ENCODE measurements around the gene KLF11.

Gene KLF11

GRCh38 chr2:9998916-9999654 lies 44.3 kb upstream of the KLF11 start:
- ChIA-PET CTCF (interaction anchor here (1.7 kb wide), 1 partner anchor 15 kb away, joined by 4 read pairs; no protein-coding TSS in a partner anchor), POLR2A (no interaction called here)
- TF ChIP-seq SP1 (IDR thresholded peaks at IDR 0.05) (no peak), BHLHE40 (IDR thresholded peaks at IDR 0.05; ENCODE audit: borderline replicate concordance) (no peak), FOXA1 (IDR thresholded peaks at IDR 0.05) (no peak), ZNF384 (IDR thresholded peaks at IDR 0.05) (no peak), ELF4 (IDR thresholded peaks at IDR 0.05) (no peak), L3MBTL2 (conservative IDR thresholded peaks at IDR 0.05) (no peak), SUZ12 (IDR thresholded peaks at IDR 0.05) (no peak), TARDBP (IDR thresholded peaks at IDR 0.05) (no peak), PKNOX1 (IDR thresholded peaks at IDR 0.05) (no peak), FOXK2 (IDR thresholded peaks at IDR 0.05) (no peak), FOXM1 (IDR thresholded peaks at IDR 0.05; ENCODE audit: borderline replicate concordance) (no peak), HDGF (IDR thresholded peaks at IDR 0.05; ENCODE audit: borderline replicate concordance) (no peak), LEF1 (IDR thresholded peaks at IDR 0.05; ENCODE audit: borderline replicate concordance) (no peak)
- no peak for DNase-seq (ENCODE audit: extremely low spot score)

GRCh38 chr2:9999693-10000092 lies 43.7 kb upstream of the KLF11 start:
- no peak for DNase-seq (ENCODE audit: extremely low spot score)
- TF ChIP-seq TARDBP (IDR thresholded peaks at IDR 0.05), result no peak
- TF ChIP-seq LEF1 (IDR thresholded peaks at IDR 0.05; ENCODE audit: borderline replicate concordance), result no peak
- TF ChIP-seq HDGF (IDR thresholded peaks at IDR 0.05; ENCODE audit: borderline replicate concordance), result no peak
- TF ChIP-seq CTBP1 (IDR thresholded peaks at IDR 0.05; ENCODE audit: borderline replicate concordance), result no peak
- TF ChIP-seq SUZ12 (IDR thresholded peaks at IDR 0.05), result no peak
- no peak for TF ChIP-seq NFRKB (IDR thresholded peaks at IDR 0.05)
- no peak for TF ChIP-seq PKNOX1 (IDR thresholded peaks at IDR 0.05)
- no peak for TF ChIP-seq ARNT (IDR thresholded peaks at IDR 0.05)
- TF ChIP-seq BHLHE40 (IDR thresholded peaks at IDR 0.05; ENCODE audit: borderline replicate concordance), result no peak
- TF ChIP-seq FOXM1 (IDR thresholded peaks at IDR 0.05; ENCODE audit: borderline replicate concordance), result no peak
- TF ChIP-seq FOXA1 (IDR thresholded peaks at IDR 0.05), result no peak
- no peak for TF ChIP-seq ELF4 (IDR thresholded peaks at IDR 0.05)
- no peak for TF ChIP-seq ZNF384 (IDR thresholded peaks at IDR 0.05)
- POLR2A ChIA-PET, result no interaction called here
- CTCF ChIA-PET, result interaction anchor here (1.7 kb wide), 1 partner anchor 15 kb away, joined by 4 read pairs; no protein-coding TSS in a partner anchor

- TF ChIP-seq PKNOX1 (IDR thresholded peaks at IDR 0.05) (no peak), FOXA1 (IDR thresholded peaks at IDR 0.05) (no peak), FOXM1 (IDR thresholded peaks at IDR 0.05; ENCODE audit: borderline replicate concordance) (no peak), LEF1 (IDR thresholded peaks at IDR 0.05; ENCODE audit: borderline replicate concordance) (no peak), ARNT (IDR thresholded peaks at IDR 0.05) (no peak), CTBP1 (IDR thresholded peaks at IDR 0.05; ENCODE audit: borderline replicate concordance) (no peak), FOXK2 (IDR thresholded peaks at IDR 0.05) (no peak), NFRKB (IDR thresholded peaks at IDR 0.05) (no peak), HDGF (IDR thresholded peaks at IDR 0.05; ENCODE audit: borderline replicate concordance) (no peak), TARDBP (IDR thresholded peaks at IDR 0.05) (no peak), ZNF384 (IDR thresholded peaks at IDR 0.05) (no peak), BHLHE40 (IDR thresholded peaks at IDR 0.05; ENCODE audit: borderline replicate concordance) (no peak), ELF4 (IDR thresholded peaks at IDR 0.05) (no peak), SUZ12 (IDR thresholded peaks at IDR 0.05) (no peak), SP1 (IDR thresholded peaks at IDR 0.05) (no peak), L3MBTL2 (conservative IDR thresholded peaks at IDR 0.05) (no peak)
- no peak for DNase-seq (ENCODE audit: extremely low spot score)
- CTCF ChIA-PET, result interaction anchor here (1.7 kb wide), 1 partner anchor 16 kb away, joined by 4 read pairs; no protein-coding TSS in a partner anchor
- POLR2A ChIA-PET, result no interaction called here
Measured at GRCh38 chr2:10000541-10000940, 42.8 kb upstream of the KLF11 start.

GRCh38 chr2:10001586-10001985 lies 41.8 kb upstream of the KLF11 start:
- ChIA-PET POLR2A (no interaction called here), CTCF (no interaction called here)
- DNase-seq (ENCODE audit: extremely low spot score), result no peak
- no peak for TF ChIP-seq L3MBTL2 (conservative IDR thresholded peaks at IDR 0.05)
- no peak for TF ChIP-seq FOXM1 (IDR thresholded peaks at IDR 0.05; ENCODE audit: borderline replicate concordance)
- TF ChIP-seq CTBP1 (IDR thresholded peaks at IDR 0.05; ENCODE audit: borderline replicate concordance), result no peak
- TF ChIP-seq NFRKB (IDR thresholded peaks at IDR 0.05), result no peak
- no peak for TF ChIP-seq LEF1 (IDR thresholded peaks at IDR 0.05; ENCODE audit: borderline replicate concordance)
- TF ChIP-seq FOXK2 (IDR thresholded peaks at IDR 0.05), result no peak
- no peak for TF ChIP-seq PKNOX1 (IDR thresholded peaks at IDR 0.05)
- TF ChIP-seq SP1 (IDR thresholded peaks at IDR 0.05), result no peak
- no peak for TF ChIP-seq FOXA1 (IDR thresholded peaks at IDR 0.05)
- TF ChIP-seq ELF4 (IDR thresholded peaks at IDR 0.05), result no peak
- no peak for TF ChIP-seq SUZ12 (IDR thresholded peaks at IDR 0.05)
- no peak for TF ChIP-seq TARDBP (IDR thresholded peaks at IDR 0.05)
- no peak for TF ChIP-seq ZNF384 (IDR thresholded peaks at IDR 0.05)
- no peak for TF ChIP-seq HDGF (IDR thresholded peaks at IDR 0.05; ENCODE audit: borderline replicate concordance)

GRCh38 chr2:10002109-10002508 lies 41.2 kb upstream of the KLF11 start:
- TF ChIP-seq LEF1 (IDR thresholded peaks at IDR 0.05; ENCODE audit: borderline replicate concordance) (no peak), L3MBTL2 (conservative IDR thresholded peaks at IDR 0.05) (no peak), HDGF (IDR thresholded peaks at IDR 0.05; ENCODE audit: borderline replicate concordance) (no peak), ARNT (IDR thresholded peaks at IDR 0.05) (no peak), TARDBP (IDR thresholded peaks at IDR 0.05) (no peak)
- DNase-seq (ENCODE audit: extremely low spot score), result no peak
- CTCF ChIA-PET, result no interaction called here
- POLR2A ChIA-PET, result no interaction called here

Measured in HEK293T (cell line).